Sigmoid colon (tissue), 7 donors: ENCODE measurements around the gene GOT1. TPM values are rescaled to one million over a fixed set of nuclear protein-coding genes. Genes with fewer than 3 reads are reported as not detected.

ENCODE experiments used
- DNase-seq: peaks from one replicate; pipeline ENCODE4 v3.0.0-alpha.2; 2019
- H3K27ac ChIP-seq, 4 donors: fragments of 200-600 bp; sonication (generic); one replicate each; pipeline ENCODE4 v1.5.1; 2016 to 2019; ENCODE audit warnings: mild to moderate bottlenecking in 1 of 4
- H3K27me3 ChIP-seq, 3 donors: fragments of 200-600 bp; sonication (generic); one replicate each; pipeline ENCODE4 v1.5.1; 2019; ENCODE audit warnings: mild to moderate bottlenecking in 1 of 3
- H3K36me3 ChIP-seq, 4 donors: fragments of 200-600 bp; sonication (generic); one replicate each; pipeline ENCODE4 v1.5.1; 2016 to 2019
- H3K4me1 ChIP-seq, 4 donors: fragments of 200-600 bp; sonication (generic); one replicate each; pipeline ENCODE4 v1.5.1; 2017 to 2019
- H3K4me3 ChIP-seq, 4 donors: fragments of 200-600 bp; sonication (generic); one replicate each; pipeline ENCODE4 v1.5.1; 2017 to 2019; ENCODE audit warnings: mild to moderate bottlenecking in 2 of 4, moderate library complexity in 1 of 4
- H3K9me3 ChIP-seq, 4 donors: fragments of 200-600 bp in 3 of 4; sonication (generic) in 3 of 4; one replicate each; pipeline versions ENCODE4 v1.5.1 to v1.6.1; 2013 to 2019
- CTCF ChIP-seq, 4 experiments: fragments of 450-650 bp in 3 of 4; fragments of 200-600 bp in 1 of 4; IDR thresholded peaks; one replicate each; pipeline ENCODE4 v1.5.1; 2016 to 2019; ENCODE audit warnings: antibody characterized with exemption in 4 of 4, mild to moderate bottlenecking in 3 of 4, moderate library complexity in 2 of 4
- EP300 ChIP-seq, 4 donors: sonication (generic); formaldehyde crosslinking; IDR thresholded peaks; one replicate each; pipeline ENCODE4 v1.6.1; 2017; ENCODE audit warnings: antibody characterized with exemption in 4 of 4
- POLR2A ChIP-seq, 2 donors: fragments of 450-650 bp; IDR thresholded peaks; one replicate each; pipeline ENCODE4 v1.6.1; 2016; ENCODE audit warnings: antibody characterized with exemption in 2 of 2, mild to moderate bottlenecking in 2 of 2, moderate library complexity in 2 of 2
- POLR2AphosphoS5 ChIP-seq, 4 donors: sonication (generic); formaldehyde crosslinking; IDR thresholded peaks; one replicate each; pipeline ENCODE4 v1.6.1; 2017; ENCODE audit warnings: antibody characterized with exemption in 4 of 4
- WGBS, 2 donors: extraction: QIAGEN DNeasy Blood & Tissue Kit; methylation state at CpG; one replicate each; pipeline ENCODE4 v1.1.7; 2013; 5-methylcytosine and 5-hydroxymethylcytosine counted together
- intact Hi-C: fragments of 100-400 bp; cut with DNase I; formaldehyde crosslinking; loops from one replicate; pipeline ENCODE4 v1.15.1; 2023
- polyA plus RNA-seq, 3 donors: library from polyadenylated mRNA; stranded (reverse); fragments of 200-250 nt; gene quantifications; one replicate each; pipeline ENCODE4 v1.2.3, GENCODE V29; 2013
- total RNA-seq, 4 donors: library from RNA; depleted of rRNA; stranded (reverse); fragments of >200 nt; gene quantifications; one replicate each; pipeline ENCODE4 v1.1.0, GENCODE V29; 2016
- donor health status: healthy with polysubstance abuse.
- donor health status: Bipolar disorder and iron deficiency.
- donor health status: healthy.

The GOT1 gene
- total and polyA plus RNA-seq, 7 donors = 13.4 to 73.5 (median 29.6) TPM

- H3K27ac ChIP-seq = peak overlapping the region; percentile 90 to 97 (median 94)
- 0 to 1% methylated on average over 20 of the region's 20 CpGs for WGBS, 2 donors
- H3K4me1 ChIP-seq = peaks cover 0 to 56% (median 50%) of the 10 kb centered on the region in 4 donors
- intact Hi-C loops = loop anchor here (2.0 to 5.0 kb wide), 3 partner anchors 106 to 281 kb away; partner anchors contain the start of gene SLC25A28
- peak; percentile 95 for DNase-seq
- peak overlapping the region; percentile 63 to 84 (median 72) for H3K4me3 ChIP-seq
- TF ChIP-seq EP300 (IDR thresholded peaks at IDR 0.05) (peak in 1 of 4 donors; percentile 0), POLR2AphosphoS5 (IDR thresholded peaks at IDR 0.05) (peak in 1 of 4 donors; percentile 46), CTCF (IDR thresholded peaks at IDR 0.05) (no peak)
- H3K9me3 ChIP-seq = no peaks in the 10 kb centered on the region
- peaks cover 0 to 5% (median 0%) of the 10 kb centered on the region in 4 donors for H3K36me3 ChIP-seq
- H3K27me3 ChIP-seq = no peaks in the 10 kb centered on the region
Measured at GRCh38 chr10:99431190-99431760, 851 bp upstream of the GOT1 start.

GRCh38 chr10:99430116-99430450 lies 341 bp downstream of the GOT1 start:
- no peaks in the 10 kb centered on the region for H3K27me3 ChIP-seq
- DNase-seq = no peak
- peak overlapping the region; percentile 90 to 97 (median 94) for H3K27ac ChIP-seq
- peak overlapping the region; percentile 63 to 84 (median 68) for H3K4me3 ChIP-seq
- no peak for TF ChIP-seq POLR2AphosphoS5 (IDR thresholded peaks at IDR 0.05)
- no peak for TF ChIP-seq POLR2A (IDR thresholded peaks at IDR 0.05)
- TF ChIP-seq EP300 (IDR thresholded peaks at IDR 0.05) = no peak
- no peak for TF ChIP-seq CTCF (IDR thresholded peaks at IDR 0.05)
- peaks cover 0 to 50% (median 46%) of the 10 kb centered on the region in 4 donors for H3K4me1 ChIP-seq
- WGBS, 2 donors = 2 to 7% methylated on average over 14 of the region's 14 CpGs
- no peaks in the 10 kb centered on the region for H3K9me3 ChIP-seq
- intact Hi-C loops = loop anchor here (2.0 to 5.0 kb wide), 3 partner anchors 107 to 282 kb away; partner anchors contain the start of gene SLC25A28
- peaks cover 0 to 13% (median under 1%) of the 10 kb centered on the region in 4 donors for H3K36me3 ChIP-seq

GRCh38 chr10:99429517-99430095 lies 818 bp downstream of the GOT1 start:
- Histone ChIP-seq H3K27ac (peak overlapping the region; percentile 90 to 97 (median 94)), H3K36me3 (peaks cover 0 to 18% (median 2%) of the 10 kb centered on the region in 4 donors), H3K9me3 (no peaks in the 10 kb centered on the region), H3K4me3 (peak overlapping the region; percentile 63 to 84 (median 68)), H3K27me3 (no peaks in the 10 kb centered on the region), H3K4me1 (peaks cover 0 to 46% (median 43%) of the 10 kb centered on the region in 4 donors)
- 11 to 28% methylated on average over 6 of the region's 6 CpGs for WGBS, 2 donors
- intact Hi-C loops = loop anchor here (2.0 to 5.0 kb wide), 3 partner anchors 108 to 283 kb away; partner anchors contain the start of gene SLC25A28
- DNase-seq = no peak
- no peak for TF ChIP-seq POLR2A (IDR thresholded peaks at IDR 0.05)
- TF ChIP-seq CTCF (IDR thresholded peaks at IDR 0.05) = no peak
- TF ChIP-seq EP300 (IDR thresholded peaks at IDR 0.05) = no peak
- no peak for TF ChIP-seq POLR2AphosphoS5 (IDR thresholded peaks at IDR 0.05)

GRCh38 chr10:99427566-99428190 lies 2.7 kb downstream of the GOT1 start:
- 85% methylated on average over 4 of the region's 4 CpGs for WGBS, 2 donors
- peaks cover 0 to 19% (median 2%) of the 10 kb centered on the region in 4 donors for H3K36me3 ChIP-seq
- no peak for DNase-seq
- intact Hi-C loops = no loop called here
- H3K4me1 ChIP-seq = peaks cover 0 to 26% (median 24%) of the 10 kb centered on the region in 4 donors
- H3K27ac ChIP-seq = no peak overlapping the region
- TF ChIP-seq CTCF (IDR thresholded peaks at IDR 0.05) = no peak
- H3K9me3 ChIP-seq = no peaks in the 10 kb centered on the region
- H3K4me3 ChIP-seq = no peak overlapping the region
- no peaks in the 10 kb centered on the region for H3K27me3 ChIP-seq
